Caki2 (cell line): ENCODE measurements around the gene RGS6. TPM values are rescaled to one million over a fixed set of nuclear protein-coding genes. Genes with fewer than 3 reads are reported as not detected.
"Not testable (repeated sequence)": the region's sequence is repeated elsewhere in the genome, so short reads cannot be mapped to it uniquely, and the experiment has no call there.

Experiments used
- DNase-seq: peaks from one replicate; pipeline ENCODE4 v3.0.0-alpha.2; 2015; ENCODE audit warnings: low read depth
- in situ Hi-C: cut with HindIII; loops from 2 replicates; pipeline ENCODE4 v1.10.0; 2016; ENCODE audit warnings: low sequenced_read_pairs, low pct_unique_long_range_greater_than_20kb, mixed read lengths
- total RNA-seq: library from RNA; depleted of rRNA; stranded (reverse); fragments of >200 nt; shearing (Covaris generic); gene quantifications from 2 replicates; pipeline ENCODE4 v1.2.3, GENCODE V29; 2014; ENCODE audit warnings: low replicate concordance; rRNA removed

Gene RGS6
- total RNA-seq, result not detected in 2 replicates

- DNase-seq, result no peak
- in situ Hi-C loops, result no loop called here
These were observed at the start of gene RGS6 for GRCh38 chr14:71932229-71932981. Gene RGS6, plus strand, starts transcription at chr14:71932429.

GRCh38 chr14:71883094-71883493, 49.1 kb upstream of the RGS6 start:
- no peak for DNase-seq
- in situ Hi-C loops, result no loop called here

GRCh38 chr14:71885301-71885700, 46.9 kb upstream of the RGS6 start:
- in situ Hi-C loops, result no loop called here
- no peak for DNase-seq

- in situ Hi-C loops, DNase-seq: not testable (repeated sequence)
These were observed 44.4 kb upstream of the RGS6 start for GRCh38 chr14:71887802-71888201.

GRCh38 chr14:71890541-71890940, 41.7 kb upstream of the RGS6 start:
- in situ Hi-C loops, result no loop called here
- DNase-seq, result no peak

- DNase-seq, result no peak
- in situ Hi-C loops, result no loop called here
These were observed 41.0 kb upstream of the RGS6 start for GRCh38 chr14:71891185-71891584.

GRCh38 chr14:71891970-71892369, 40.3 kb upstream of the RGS6 start:
- in situ Hi-C loops, result no loop called here

GRCh38 chr14:71905031-71905430, 27.2 kb upstream of the RGS6 start:
- DNase-seq, result no peak
- in situ Hi-C loops, result no loop called here

More at GRCh38 chr14:71891970-71892369, 40.3 kb upstream of the RGS6 start:
- no peak for DNase-seq

GRCh38 chr14:71905860-71906259, 26.4 kb upstream of the RGS6 start:
- in situ Hi-C loops, result no loop called here
- DNase-seq, result no peak

- peak; percentile 3 for DNase-seq
- in situ Hi-C loops, result no loop called here
These were observed 24.3 kb upstream of the RGS6 start for GRCh38 chr14:71907793-71908515.

- no peak for DNase-seq
- in situ Hi-C loops, result no loop called here
These were observed 20.6 kb upstream of the RGS6 start for GRCh38 chr14:71911669-71912068.

- no peak for DNase-seq
- in situ Hi-C loops, result no loop called here
These were observed 18.9 kb upstream of the RGS6 start for GRCh38 chr14:71913342-71913741.

- in situ Hi-C loops, result no loop called here
- no peak for DNase-seq
These were observed 13.3 kb upstream of the RGS6 start for GRCh38 chr14:71918955-71919354.

GRCh38 chr14:71923513-71923912, 8.7 kb upstream of the RGS6 start:
- no peak for DNase-seq
- in situ Hi-C loops, result no loop called here

GRCh38 chr14:71931492-71932228, 569 bp upstream of the RGS6 start:
- in situ Hi-C loops, result no loop called here
- no peak for DNase-seq

- in situ Hi-C loops, result no loop called here
- no peak for DNase-seq
These were observed 865 bp downstream of the RGS6 start for GRCh38 chr14:71933001-71933587.

GRCh38 chr14:71938273-71938672, 6.0 kb downstream of the RGS6 start:
- in situ Hi-C loops, result not testable (repeated sequence)

GRCh38 chr14:71939344-71939743, 7.1 kb downstream of the RGS6 start:
- DNase-seq, in situ Hi-C loops: not testable (repeated sequence)

More at GRCh38 chr14:71938273-71938672, 6.0 kb downstream of the RGS6 start:
- not testable (repeated sequence) for DNase-seq
